Ectodermal cell (in vitro differentiated cells): ENCODE measurements around the gene ZNF385C.

Experiments
- H3K27ac ChIP-seq: 2 replicates; pipeline ENCODE4 v1.7.0; 2013; ENCODE audit warnings: mild to moderate bottlenecking, low read depth, low read length; ENCODE audit not compliant: insufficient read depth, poor library complexity, severe bottlenecking
- H3K27me3 ChIP-seq: 2 replicates; pipeline ENCODE4 v1.7.0; 2013; ENCODE audit warnings: mild to moderate bottlenecking, low read length; ENCODE audit not compliant: insufficient read depth, control insufficient read depth, poor library complexity, severe bottlenecking
- H3K36me3 ChIP-seq: one replicate; pipeline ENCODE4 v1.7.0; 2013; ENCODE audit warnings: low read length; ENCODE audit not compliant: control insufficient read depth, insufficient read depth
- H3K4me1 ChIP-seq: one replicate; pipeline ENCODE4 v1.7.0; 2013; ENCODE audit warnings: low read length; ENCODE audit not compliant: control insufficient read depth, insufficient read depth
- H3K4me3 ChIP-seq: 2 replicates; pipeline ENCODE4 v1.7.0; 2013; ENCODE audit warnings: low read depth, low read length, control low read depth; ENCODE audit not compliant: insufficient read depth
- H3K9me3 ChIP-seq: 2 replicates; pipeline ENCODE4 v1.7.0; 2013; ENCODE audit warnings: mild to moderate bottlenecking, low read length, moderate library complexity; ENCODE audit not compliant: control insufficient read depth
- WGBS, 2 experiments: methylation state at CpG; one replicate each; pipeline ENCODE4 v1.1.7; 2013; ENCODE audit warnings: missing lambda C conversion rate in 2 of 2; 5-methylcytosine and 5-hydroxymethylcytosine counted together

ZNF385C gene

DNA sequence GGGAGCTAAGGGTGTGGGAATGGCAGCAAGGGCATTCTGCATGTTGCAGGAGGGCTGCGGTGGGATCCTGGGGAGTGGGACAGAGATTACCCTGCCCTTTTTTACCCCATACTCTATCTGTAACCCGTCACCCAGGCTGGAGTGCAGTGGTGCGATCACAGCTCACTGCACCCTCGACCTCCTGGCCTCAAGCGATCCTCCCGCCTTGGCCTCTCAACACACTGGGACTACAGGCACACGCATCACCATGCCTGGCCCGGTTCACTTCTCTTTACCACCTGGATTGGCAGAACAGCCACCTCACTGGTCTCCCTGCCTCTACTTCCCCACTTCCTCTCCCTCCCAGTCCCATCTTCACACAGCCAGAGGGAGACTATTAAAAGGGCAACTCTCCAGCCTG lies 9.5 kb downstream of the ZNF385C start:
- no peak overlapping the region for H3K27ac ChIP-seq
- no peaks in the 10 kb centered on the region for H3K9me3 ChIP-seq
- H3K4me3 ChIP-seq, result no peak overlapping the region
- WGBS, 2 experiments, result 91 to 93% methylated on average over 8 of the region's 8 CpGs
- no peaks in the 10 kb centered on the region for H3K36me3 ChIP-seq
- no peaks in the 10 kb centered on the region for H3K27me3 ChIP-seq
- H3K4me1 ChIP-seq, result no peaks in the 10 kb centered on the region

DNA sequence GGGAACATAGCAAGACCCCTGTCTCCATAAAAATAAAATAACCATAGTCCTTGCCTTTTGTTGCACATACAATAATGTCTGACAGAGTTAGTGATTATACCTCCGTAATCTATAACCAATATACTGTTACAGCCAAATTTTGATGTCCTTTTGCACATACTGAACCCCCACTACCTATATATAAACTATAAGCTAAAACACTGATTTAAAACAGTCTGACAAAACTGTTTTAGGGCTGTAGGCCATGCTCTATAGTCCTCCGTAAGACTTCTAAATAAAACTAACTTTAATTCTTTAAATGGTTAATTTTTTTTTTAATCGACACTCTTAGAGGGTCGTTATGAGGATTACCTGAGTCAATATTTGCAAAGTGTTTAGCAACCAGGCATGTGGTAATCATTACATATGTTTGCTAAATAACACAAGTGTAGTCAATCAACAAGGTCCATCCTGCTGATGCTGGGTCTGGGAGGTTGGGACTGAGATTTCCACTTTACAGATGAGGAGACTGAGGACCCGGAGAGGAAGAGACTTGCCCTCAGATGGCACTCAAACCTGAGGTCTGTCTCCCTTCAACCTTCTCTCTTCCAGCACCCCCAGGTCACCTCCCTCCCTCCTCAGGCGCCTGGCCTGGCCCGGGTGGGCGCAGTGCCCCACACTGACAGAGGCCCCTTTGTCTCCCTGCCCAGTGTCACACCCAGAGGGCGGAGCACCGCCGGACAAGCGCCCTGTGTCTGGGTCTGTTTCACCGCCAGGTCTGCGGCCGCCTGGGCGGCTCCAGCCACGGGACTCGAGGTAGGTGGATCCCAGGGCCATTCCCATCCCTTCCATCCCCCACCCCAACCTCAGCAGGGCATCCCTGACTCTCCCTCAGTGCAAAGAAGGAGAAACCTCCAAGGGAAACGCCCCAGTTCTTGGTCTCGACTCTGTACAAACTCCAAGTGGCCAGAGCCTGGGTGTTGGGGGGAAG lies 10.3 kb downstream of the ZNF385C start:
- Histone ChIP-seq H3K4me3 (no peak overlapping the region), H3K4me1 (no peaks in the 10 kb centered on the region), H3K9me3 (no peaks in the 10 kb centered on the region), H3K27ac (no peak overlapping the region), H3K36me3 (no peaks in the 10 kb centered on the region), H3K27me3 (no peaks in the 10 kb centered on the region)
- 82% methylated on average over 17 to 19 of the region's 20 CpGs for WGBS, 2 experiments

DNA sequence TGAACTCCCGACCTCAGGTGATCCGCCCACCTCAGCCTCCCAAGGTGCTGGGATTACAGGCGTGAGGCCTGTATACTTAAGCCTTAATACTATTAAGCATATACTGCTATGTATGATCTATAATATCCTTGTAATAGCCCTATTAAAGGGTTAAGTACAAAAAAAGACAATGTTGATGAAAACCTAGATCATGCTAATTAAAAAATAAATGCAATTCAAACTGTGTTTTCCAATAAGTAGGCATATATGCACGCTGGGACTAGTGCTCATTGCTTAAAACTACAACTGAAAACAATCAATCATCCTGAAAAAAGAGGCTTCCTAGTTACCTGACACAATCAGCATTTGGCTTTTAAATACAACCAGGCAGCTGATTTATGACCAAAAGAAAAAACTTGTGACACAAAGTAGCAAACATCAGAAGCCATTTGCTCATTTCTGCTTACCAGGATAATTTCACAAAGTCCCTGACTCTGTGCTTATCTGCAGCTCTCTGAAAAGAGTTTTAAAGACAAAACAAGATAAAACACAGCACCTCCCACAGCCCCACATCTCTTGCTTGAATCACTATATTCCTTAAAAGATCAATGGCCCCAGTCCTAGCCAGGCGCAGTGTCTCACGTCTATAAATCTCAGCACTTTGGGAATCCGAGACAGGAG lies 11.1 kb downstream of the ZNF385C start:
- Histone ChIP-seq H3K36me3 (no peaks in the 10 kb centered on the region), H3K9me3 (no peaks in the 10 kb centered on the region), H3K27ac (no peak overlapping the region), H3K4me1 (no peaks in the 10 kb centered on the region), H3K27me3 (no peaks in the 10 kb centered on the region), H3K4me3 (no peak overlapping the region)
- 89 to 93% methylated on average over 6 to 7 of the region's 7 CpGs for WGBS, 2 experiments

DNA sequence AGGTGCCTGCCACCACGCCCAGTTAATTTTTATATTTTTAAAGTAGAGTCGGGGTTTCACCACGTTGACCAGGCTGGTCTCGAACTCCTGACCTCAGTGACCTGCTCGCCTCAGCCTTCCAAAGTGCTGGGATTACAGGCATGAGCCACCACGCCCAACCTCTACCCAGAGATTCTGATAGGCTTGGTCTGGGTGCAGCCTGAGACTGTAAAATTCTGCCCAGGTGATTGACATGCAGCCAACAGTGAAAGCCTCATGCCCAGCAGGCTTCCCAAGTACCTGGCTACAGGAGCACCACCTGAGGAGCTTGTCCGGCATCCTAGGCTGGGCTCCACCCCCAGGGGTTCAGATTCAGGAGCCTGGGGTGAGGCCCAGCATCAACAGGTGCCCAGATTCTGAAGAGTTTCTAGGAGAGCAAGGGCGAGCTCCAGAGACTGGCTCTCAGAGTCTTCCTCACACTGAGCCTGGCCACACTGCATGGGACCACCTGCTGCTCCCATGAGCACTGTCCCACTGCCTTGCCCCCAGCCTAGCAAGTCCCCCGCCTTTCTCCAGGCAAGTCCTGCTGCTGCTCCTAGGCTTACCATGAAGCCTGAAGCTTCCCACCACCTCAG lies 16.6 kb downstream of the ZNF385C start:
- Histone ChIP-seq H3K27ac (no peak overlapping the region), H3K4me1 (peaks cover 8% of the 10 kb centered on the region), H3K4me3 (no peak overlapping the region), H3K27me3 (no peaks in the 10 kb centered on the region), H3K9me3 (no peaks in the 10 kb centered on the region), H3K36me3 (no peaks in the 10 kb centered on the region)
- WGBS, 2 experiments, result 93 to 94% methylated on average over 9 of the region's 9 CpGs

DNA sequence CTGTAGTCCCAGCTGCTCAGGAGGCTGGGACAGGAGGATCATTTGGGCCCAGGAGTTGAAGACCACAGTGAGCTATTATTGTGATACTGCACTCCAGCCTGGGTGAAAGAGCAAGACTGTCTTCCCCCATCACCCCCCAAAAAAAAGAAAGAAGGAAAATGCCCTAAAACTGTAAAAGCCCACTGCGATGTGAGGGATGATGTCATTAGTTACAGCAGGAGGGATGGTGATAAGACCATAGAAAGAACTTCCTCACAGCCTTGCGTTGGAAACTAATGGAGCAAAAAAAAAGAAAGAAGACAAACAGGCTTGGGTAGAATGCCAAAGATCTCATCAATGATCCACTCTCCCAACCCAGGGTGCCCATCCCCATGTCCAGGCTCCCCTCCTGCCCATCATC lies 18.7 kb downstream of the ZNF385C start:
- H3K4me3 ChIP-seq, result no peak overlapping the region

DNA sequence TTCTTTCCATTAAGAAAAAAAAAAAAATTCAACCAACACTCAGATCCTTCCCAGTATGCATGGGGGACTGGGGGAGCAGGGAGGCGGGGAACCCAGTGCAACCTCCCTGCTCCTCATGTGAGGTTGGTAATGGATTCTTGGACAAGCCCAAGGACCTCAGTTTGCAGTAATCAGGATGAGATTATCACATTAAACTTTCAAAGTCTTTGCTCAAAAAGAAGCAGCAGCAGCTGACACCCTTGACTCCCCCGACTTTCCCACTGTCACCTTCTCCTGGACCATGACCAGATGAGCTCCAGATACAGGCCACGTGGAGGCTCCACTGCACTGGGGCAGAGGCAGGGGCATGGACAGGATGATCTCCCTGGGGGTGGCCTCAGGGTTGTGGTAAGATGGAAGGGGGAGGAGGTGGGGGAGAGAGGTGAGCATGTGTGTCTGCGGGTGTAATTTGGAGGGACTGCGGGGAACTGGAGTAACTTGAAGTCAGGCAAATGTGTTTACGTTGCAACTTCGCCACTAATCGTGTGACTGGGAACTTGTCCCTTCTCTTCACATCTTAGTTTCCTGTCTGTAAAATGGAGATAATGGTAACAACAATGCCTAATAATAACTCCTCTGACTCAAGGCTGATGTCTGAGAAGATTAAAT lies 19.8 kb downstream of the ZNF385C start:
- no peak overlapping the region for H3K27ac ChIP-seq
- 90 to 91% methylated on average over 8 of the region's 8 CpGs for WGBS, 2 experiments

More for the DNA sequence above, 18.7 kb downstream of the ZNF385C start:
- no peak overlapping the region for H3K27ac ChIP-seq
- no peaks in the 10 kb centered on the region for H3K9me3 ChIP-seq
- no peaks in the 10 kb centered on the region for H3K36me3 ChIP-seq
- 89 to 92% methylated on average over 2 of the region's 2 CpGs for WGBS, 2 experiments
- H3K27me3 ChIP-seq, result no peaks in the 10 kb centered on the region
- peaks cover 8% of the 10 kb centered on the region for H3K4me1 ChIP-seq

DNA sequence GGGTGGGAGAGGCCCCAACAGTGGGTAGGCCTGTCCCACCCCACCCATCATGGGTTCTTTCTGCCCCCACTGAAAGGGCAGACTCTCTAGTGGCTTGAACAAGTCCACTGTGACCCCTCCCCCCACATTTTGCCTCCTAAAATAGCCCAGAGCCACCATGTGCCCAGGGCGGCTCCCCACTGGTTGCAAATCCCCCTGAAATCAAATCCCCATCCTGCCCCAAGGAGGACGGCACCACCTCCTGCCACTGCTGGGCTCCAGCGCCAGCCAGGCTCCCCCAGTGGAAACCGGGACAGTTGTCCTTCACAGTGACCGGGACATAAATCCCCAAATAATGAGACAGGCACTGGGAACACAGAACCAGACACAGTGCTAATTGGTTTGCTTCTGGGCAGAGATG lies 20.5 kb downstream of the ZNF385C start:
- H3K27me3 ChIP-seq, result peaks cover 13% of the 10 kb centered on the region
- no peaks in the 10 kb centered on the region for H3K9me3 ChIP-seq
- peaks cover 8% of the 10 kb centered on the region for H3K4me1 ChIP-seq
- no peak overlapping the region for H3K4me3 ChIP-seq
- no peaks in the 10 kb centered on the region for H3K36me3 ChIP-seq
- 74 to 82% methylated on average over 5 of the region's 5 CpGs for WGBS, 2 experiments
- H3K27ac ChIP-seq, result no peak overlapping the region

More for the DNA sequence above, 19.8 kb downstream of the ZNF385C start:
- no peaks in the 10 kb centered on the region for H3K9me3 ChIP-seq
- H3K27me3 ChIP-seq, result peaks cover 5% of the 10 kb centered on the region
- no peak overlapping the region for H3K4me3 ChIP-seq
- no peaks in the 10 kb centered on the region for H3K36me3 ChIP-seq
- H3K4me1 ChIP-seq, result peaks cover 8% of the 10 kb centered on the region

DNA sequence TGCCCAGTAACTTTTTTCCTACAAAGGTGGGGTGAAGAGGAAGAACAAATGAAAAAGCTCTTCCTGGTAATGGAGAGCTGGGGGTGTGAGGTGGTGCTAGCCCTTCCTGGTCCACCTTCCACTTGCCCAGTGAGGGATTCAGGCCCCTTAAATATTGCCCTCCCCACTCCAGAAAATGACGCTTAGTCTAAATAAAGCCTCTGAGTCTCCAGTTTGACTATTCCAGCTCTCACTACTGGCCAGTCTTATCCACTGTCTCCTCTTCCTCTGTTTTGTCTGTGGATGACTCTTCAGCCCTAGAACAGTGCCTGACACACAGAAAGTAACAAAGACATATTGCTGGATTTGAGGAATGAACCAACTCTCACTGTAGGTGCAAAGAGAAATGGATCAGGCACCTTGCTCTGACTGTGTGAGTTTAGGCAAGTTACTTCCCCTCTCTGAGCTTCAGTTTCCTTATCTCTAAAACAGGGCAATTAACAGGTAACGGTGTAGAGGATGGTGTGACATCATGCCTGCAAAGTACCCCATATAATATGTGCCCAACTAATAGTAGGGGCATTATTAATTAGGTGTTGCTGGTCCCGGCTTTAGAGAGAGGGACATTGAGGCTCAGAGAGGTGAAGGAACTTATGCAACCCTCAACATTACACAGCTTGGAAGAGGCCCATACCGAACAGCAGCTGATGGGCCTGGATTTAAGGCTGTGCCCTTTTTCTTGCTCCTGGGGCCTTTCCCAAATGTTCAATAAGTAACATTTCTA lies 21.3 kb downstream of the ZNF385C start:
- Histone ChIP-seq H3K4me1 (peaks cover 8% of the 10 kb centered on the region), H3K9me3 (no peaks in the 10 kb centered on the region), H3K36me3 (no peaks in the 10 kb centered on the region), H3K27ac (no peak overlapping the region), H3K27me3 (peaks cover 21% of the 10 kb centered on the region), H3K4me3 (no peak overlapping the region)
- WGBS, 2 experiments, result 88 to 92% methylated on average over 3 to 4 of the region's 4 CpGs

DNA sequence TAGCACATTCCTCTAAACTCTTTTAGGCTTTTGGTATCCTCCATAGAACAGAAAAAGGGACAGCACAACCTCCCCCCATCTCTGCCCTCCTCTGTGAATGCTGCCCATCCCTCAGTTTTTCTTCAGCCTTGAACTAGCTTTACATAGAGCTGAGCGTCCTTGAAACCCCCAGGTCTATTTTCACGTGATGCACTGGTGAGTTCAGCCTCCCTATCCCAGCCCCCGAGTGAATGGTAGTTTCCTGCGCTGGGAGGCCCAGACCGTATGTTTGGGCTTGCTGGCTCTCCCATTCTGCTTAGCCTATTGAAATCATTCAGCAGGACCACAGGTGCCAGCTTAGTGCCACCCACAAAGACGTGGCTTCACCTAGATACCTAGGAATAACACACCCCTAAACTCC lies 22.5 kb downstream of the ZNF385C start:
- no peaks in the 10 kb centered on the region for H3K36me3 ChIP-seq
- WGBS, 2 experiments, result 87 to 88% methylated on average over 6 of the region's 6 CpGs
- H3K4me3 ChIP-seq, result no peak overlapping the region
- H3K27ac ChIP-seq, result no peak overlapping the region
- peaks cover 32% of the 10 kb centered on the region for H3K27me3 ChIP-seq
- no peaks in the 10 kb centered on the region for H3K9me3 ChIP-seq
- H3K4me1 ChIP-seq, result peaks cover 8% of the 10 kb centered on the region
